HEK293T (cell line): ENCODE results near the gene GPR157.

Experiments
- CTCF ChIA-PET: fragments of 350-600 bp; formaldehyde crosslinking; extraction: SDS; loops from one replicate; lab custom pipeline; 2021; ENCODE audit warnings: antibody characterized with exemption, inconsistent platforms; lab: Yijun Ruan, JAX
- POLR2A ChIA-PET: fragments of 350-600 bp; formaldehyde crosslinking; extraction: SDS; loops from one replicate; lab custom pipeline; 2020; ENCODE audit warnings: antibody characterized with exemption, inconsistent platforms; lab: Yijun Ruan, JAX
- DNase-seq: peaks from one replicate; pipeline ENCODE4 v3.0.0; 2012; ENCODE audit warnings: mixed read lengths; ENCODE audit errors: extremely low spot score
- ARNT ChIP-seq: fragments of 450-650 bp; IDR thresholded peaks from 2 replicates; pipeline ENCODE4 v1.6.1; 2017; ENCODE audit warnings: mild to moderate bottlenecking
- BHLHE40 ChIP-seq: fragments of 450-650 bp; IDR thresholded peaks from 2 replicates; pipeline ENCODE4 v1.6.1; 2016; ENCODE audit warnings: mild to moderate bottlenecking, moderate library complexity, borderline replicate concordance
- CTBP1 ChIP-seq: fragments of 450-650 bp; IDR thresholded peaks from 2 replicates; pipeline ENCODE4 v1.6.1; 2016; ENCODE audit warnings: borderline replicate concordance
- ELF4 ChIP-seq: fragments of 450-650 bp; IDR thresholded peaks from 2 replicates; pipeline ENCODE4 v1.6.1; 2017; ENCODE audit warnings: antibody characterized with exemption
- FOXA1 ChIP-seq: fragments of 450-650 bp; IDR thresholded peaks from 2 replicates; pipeline ENCODE4 v1.6.1; 2016; ENCODE audit warnings: mild to moderate bottlenecking
- FOXK2 ChIP-seq: fragments of 450-650 bp; IDR thresholded peaks from 2 replicates; pipeline ENCODE4 v1.6.1; 2016; ENCODE audit warnings: mild to moderate bottlenecking
- FOXM1 ChIP-seq: fragments of 450-650 bp; IDR thresholded peaks from 2 replicates; pipeline ENCODE4 v1.6.1; 2017; ENCODE audit warnings: mild to moderate bottlenecking, borderline replicate concordance
- HDGF ChIP-seq: fragments of 450-650 bp; IDR thresholded peaks from 2 replicates; pipeline ENCODE4 v1.6.1; 2017; ENCODE audit warnings: antibody characterized with exemption, borderline replicate concordance
- L3MBTL2 ChIP-seq: fragments of 450-650 bp; conservative IDR thresholded peaks from 2 replicates; pipeline ENCODE4 v1.6.1; 2016; ENCODE audit warnings: mild to moderate bottlenecking
- LEF1 ChIP-seq: fragments of 450-650 bp; IDR thresholded peaks from 2 replicates; pipeline ENCODE4 v1.6.1; 2017; ENCODE audit warnings: mild to moderate bottlenecking, borderline replicate concordance
- NFRKB ChIP-seq: fragments of 450-650 bp; IDR thresholded peaks from 2 replicates; pipeline ENCODE4 v1.6.1; 2016; ENCODE audit warnings: mild to moderate bottlenecking, moderate library complexity
- SP1 ChIP-seq: fragments of 450-650 bp; IDR thresholded peaks from 2 replicates; pipeline ENCODE4 v1.6.1; 2017
- SUZ12 ChIP-seq: fragments of 450-650 bp; IDR thresholded peaks from 2 replicates; pipeline ENCODE4 v1.6.1; 2016; ENCODE audit warnings: mild to moderate bottlenecking
- TARDBP ChIP-seq: fragments of 450-650 bp; IDR thresholded peaks from 2 replicates; pipeline ENCODE4 v1.6.1; 2016
- ZNF384 ChIP-seq: fragments of 450-650 bp; IDR thresholded peaks from 2 replicates; pipeline ENCODE4 v1.6.1; 2016
- TF ChIP-seq, protein P1 (sequence below): fragments of 450-650 bp; IDR thresholded peaks from 2 replicates; pipeline ENCODE4 v1.6.1; 2016

GPR157 gene

GRCh38 chr1:9121496-9122409 is 7.1 kb downstream of the GPR157 start:
- no peak for DNase-seq
- TF ChIP-seq LEF1: no peak
- TF ChIP-seq HDGF: no peak
- no peak for TF ChIP-seq FOXA1
- TF ChIP-seq, protein P1, sequence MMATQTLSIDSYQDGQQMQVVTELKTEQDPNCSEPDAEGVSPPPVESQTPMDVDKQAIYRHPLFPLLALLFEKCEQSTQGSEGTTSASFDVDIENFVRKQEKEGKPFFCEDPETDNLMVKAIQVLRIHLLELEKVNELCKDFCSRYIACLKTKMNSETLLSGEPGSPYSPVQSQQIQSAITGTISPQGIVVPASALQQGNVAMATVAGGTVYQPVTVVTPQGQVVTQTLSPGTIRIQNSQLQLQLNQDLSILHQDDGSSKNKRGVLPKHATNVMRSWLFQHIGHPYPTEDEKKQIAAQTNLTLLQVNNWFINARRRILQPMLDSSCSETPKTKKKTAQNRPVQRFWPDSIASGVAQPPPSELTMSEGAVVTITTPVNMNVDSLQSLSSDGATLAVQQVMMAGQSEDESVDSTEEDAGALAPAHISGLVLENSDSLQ: no peak
- TF ChIP-seq FOXM1: no peak
- ChIA-PET CTCF (no interaction called here), POLR2A (no interaction called here)

DNA sequence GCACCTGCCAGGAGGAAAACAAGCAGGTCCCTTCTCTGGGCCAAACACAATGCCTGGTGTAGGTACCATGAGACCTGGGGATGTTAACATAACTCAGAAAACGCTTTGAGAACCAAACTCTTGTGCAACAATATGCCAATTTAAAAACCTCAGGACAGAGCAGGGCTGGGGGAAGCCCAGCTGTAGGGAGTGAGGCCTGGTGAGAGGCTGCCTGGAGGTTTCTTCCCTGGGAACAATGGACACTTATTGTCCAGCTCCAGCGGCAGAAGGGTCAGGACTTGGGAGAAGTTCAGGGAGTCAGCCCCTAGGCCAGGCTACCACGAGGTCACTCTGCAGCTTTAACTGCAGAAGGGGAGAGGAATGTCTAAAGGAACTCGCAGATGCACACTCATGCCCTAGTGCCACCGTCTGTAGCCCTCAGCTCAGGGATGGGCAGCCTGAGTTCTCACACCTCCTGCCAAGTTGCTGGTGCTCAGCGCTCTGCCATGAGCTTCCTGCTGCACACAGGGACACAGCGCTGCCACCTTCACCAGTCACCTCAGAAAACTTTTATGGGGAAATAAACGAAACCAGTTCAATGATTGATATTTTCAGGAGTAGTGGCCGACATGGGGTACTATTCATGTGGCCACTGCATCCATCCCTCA is 8.5 kb downstream of the GPR157 start:
- CTCF ChIA-PET: no interaction called here

GRCh38 chr1:9119745-9120144 is 9.2 kb downstream of the GPR157 start:
- no peak for DNase-seq
- TF ChIP-seq NFRKB: no peak
- no peak for TF ChIP-seq LEF1
- TF ChIP-seq SUZ12: no peak
- TF ChIP-seq BHLHE40: no peak
- TF ChIP-seq CTBP1: no peak
- no peak for TF ChIP-seq FOXK2
- TF ChIP-seq L3MBTL2: no peak
- no peak for TF ChIP-seq FOXA1
- TF ChIP-seq, protein P1: no peak
- TF ChIP-seq ZNF384: no peak
- no peak for TF ChIP-seq TARDBP
- TF ChIP-seq ARNT: no peak
- TF ChIP-seq HDGF: no peak
- no peak for TF ChIP-seq ELF4
- TF ChIP-seq SP1: no peak
- ChIA-PET CTCF (no interaction called here), POLR2A (no interaction called here)

More for the DNA sequence above, 8.5 kb downstream of the GPR157 start:
- POLR2A ChIA-PET: interaction anchor here (0.8 kb wide), 1 partner anchor 8 kb away, joined by 3 read pairs; no protein-coding TSS in a partner anchor
- TF ChIP-seq LEF1 (no peak), NFRKB (no peak), SUZ12 (no peak), BHLHE40 (no peak), HDGF (no peak), FOXM1 (no peak), ZNF384 (no peak), ELF4 (no peak), CTBP1 (no peak), SP1 (no peak), FOXK2 (no peak), L3MBTL2 (no peak)
- TF ChIP-seq, protein P1: no peak
- DNase-seq: no peak

- POLR2A ChIA-PET: no interaction called here
- no peak for DNase-seq
- TF ChIP-seq FOXK2 (no peak), CTBP1 (no peak), FOXA1 (no peak), SUZ12 (no peak), NFRKB (no peak), TARDBP (no peak), ZNF384 (no peak), ARNT (no peak), HDGF (no peak), L3MBTL2 (no peak), BHLHE40 (no peak), FOXM1 (no peak), LEF1 (no peak), ELF4 (no peak), SP1 (no peak)
- TF ChIP-seq, protein P1: no peak
- CTCF ChIA-PET: no interaction called here
Measured at GRCh38 chr1:9118186-9118585, 10.7 kb downstream of the GPR157 start.
